Neural cell (in vitro differentiated cells): ENCODE data around the gene ERAL1.

Experiments
- CTCF ChIP-seq: fragments of 450-650 bp; IDR thresholded peaks from 2 replicates; pipeline ENCODE4 v1.5.1; 2014; ENCODE audit warnings: antibody characterized with exemption, mild to moderate bottlenecking, moderate library complexity; ENCODE audit not compliant: poor library complexity, severe bottlenecking
- EP300 ChIP-seq: fragments of 450-650 bp; conservative IDR thresholded peaks from 2 replicates; pipeline ENCODE4 v1.6.1; 2014; ENCODE audit warnings: antibody characterized with exemption, mild to moderate bottlenecking, moderate library complexity; ENCODE audit not compliant: poor library complexity, severe bottlenecking
- EZH2 ChIP-seq: fragments of 200-600, 300-800 bp; shearing (Covaris generic), sonication (generic); IDR thresholded peaks from 2 replicates; pipeline ENCODE4 v1.6.1; 2014; ENCODE audit warnings: antibody characterized with exemption, low read length, borderline replicate concordance, mild to moderate bottlenecking; ENCODE audit not compliant: insufficient read depth, poor library complexity, severe bottlenecking
- POLR2AphosphoS5 ChIP-seq: IDR thresholded peaks from 2 replicates; pipeline ENCODE4 v1.6.1; 2012
- TAF1 ChIP-seq: IDR thresholded peaks from 2 replicates; pipeline ENCODE4 v1.6.1; 2012; ENCODE audit warnings: low read depth
- TF ChIP-seq, protein P1 (sequence below): IDR thresholded peaks from 2 replicates; pipeline ENCODE4 v1.6.1; 2012; ENCODE audit warnings: borderline replicate concordance

DNA sequence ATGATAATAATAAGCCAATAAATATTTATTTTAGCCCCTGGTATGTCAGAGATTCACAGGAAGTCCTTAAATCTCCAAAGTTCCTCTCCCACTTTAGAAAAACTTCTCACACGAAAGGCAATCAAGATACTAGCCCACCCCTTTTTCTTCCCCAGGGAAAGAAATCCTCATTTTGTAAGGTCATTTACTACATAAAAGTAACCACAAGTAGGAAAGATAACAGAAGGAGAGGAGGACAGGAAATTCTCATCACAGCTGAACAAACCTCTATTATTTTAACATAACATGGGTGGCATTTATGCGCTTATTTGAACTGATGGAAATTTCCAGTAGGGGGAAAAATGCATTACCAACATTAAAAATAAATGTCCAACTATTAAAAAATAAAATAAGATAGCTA is 15.6 kb upstream of the ERAL1 start:
- TF ChIP-seq EZH2 (no peak), POLR2AphosphoS5 (no peak), CTCF (no peak), EP300 (no peak), TAF1 (no peak)
- TF ChIP-seq, protein P1, sequence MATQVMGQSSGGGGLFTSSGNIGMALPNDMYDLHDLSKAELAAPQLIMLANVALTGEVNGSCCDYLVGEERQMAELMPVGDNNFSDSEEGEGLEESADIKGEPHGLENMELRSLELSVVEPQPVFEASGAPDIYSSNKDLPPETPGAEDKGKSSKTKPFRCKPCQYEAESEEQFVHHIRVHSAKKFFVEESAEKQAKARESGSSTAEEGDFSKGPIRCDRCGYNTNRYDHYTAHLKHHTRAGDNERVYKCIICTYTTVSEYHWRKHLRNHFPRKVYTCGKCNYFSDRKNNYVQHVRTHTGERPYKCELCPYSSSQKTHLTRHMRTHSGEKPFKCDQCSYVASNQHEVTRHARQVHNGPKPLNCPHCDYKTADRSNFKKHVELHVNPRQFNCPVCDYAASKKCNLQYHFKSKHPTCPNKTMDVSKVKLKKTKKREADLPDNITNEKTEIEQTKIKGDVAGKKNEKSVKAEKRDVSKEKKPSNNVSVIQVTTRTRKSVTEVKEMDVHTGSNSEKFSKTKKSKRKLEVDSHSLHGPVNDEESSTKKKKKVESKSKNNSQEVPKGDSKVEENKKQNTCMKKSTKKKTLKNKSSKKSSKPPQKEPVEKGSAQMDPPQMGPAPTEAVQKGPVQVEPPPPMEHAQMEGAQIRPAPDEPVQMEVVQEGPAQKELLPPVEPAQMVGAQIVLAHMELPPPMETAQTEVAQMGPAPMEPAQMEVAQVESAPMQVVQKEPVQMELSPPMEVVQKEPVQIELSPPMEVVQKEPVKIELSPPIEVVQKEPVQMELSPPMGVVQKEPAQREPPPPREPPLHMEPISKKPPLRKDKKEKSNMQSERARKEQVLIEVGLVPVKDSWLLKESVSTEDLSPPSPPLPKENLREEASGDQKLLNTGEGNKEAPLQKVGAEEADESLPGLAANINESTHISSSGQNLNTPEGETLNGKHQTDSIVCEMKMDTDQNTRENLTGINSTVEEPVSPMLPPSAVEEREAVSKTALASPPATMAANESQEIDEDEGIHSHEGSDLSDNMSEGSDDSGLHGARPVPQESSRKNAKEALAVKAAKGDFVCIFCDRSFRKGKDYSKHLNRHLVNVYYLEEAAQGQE: no peak
